AG04449 (cell line): Measurements from ENCODE around the gene LGI2.
A peak's percentile ranks its signal among the peaks of the same experiment; 100 is the strongest.

Experiments
- CTCF ChIA-PET: fragments of 350-600 bp; formaldehyde crosslinking; extraction: SDS; loops from one replicate; lab custom pipeline; 2021; ENCODE audit warnings: antibody characterized with exemption; lab: Yijun Ruan, JAX
- POLR2A ChIA-PET: fragments of 400-600, 350-600 bp; formaldehyde crosslinking; extraction: SDS; loops from one replicate; lab custom pipeline; 2020; ENCODE audit warnings: antibody characterized with exemption, inconsistent platforms; lab: Yijun Ruan, JAX
- DNase-seq: peaks from one replicate; pipeline ENCODE4 v3.0.0-alpha.2; 2010; ENCODE audit warnings: low read depth, low spot score
- H3K4me3 ChIP-seq: 2 replicates; pipeline ENCODE4 v1.5.1; 2011; ENCODE audit warnings: low read depth, mild to moderate bottlenecking, control low read depth, low read length
- TF ChIP-seq, protein P1 (sequence below): IDR thresholded peaks from one replicate; pipeline ENCODE4 v1.5.1; 2011; ENCODE audit warnings: mild to moderate bottlenecking, moderate library complexity, low read length, control low read depth, inconsistent platforms; ENCODE audit not compliant: insufficient read depth; ENCODE audit errors: missing control alignments

LGI2 gene, protein sequence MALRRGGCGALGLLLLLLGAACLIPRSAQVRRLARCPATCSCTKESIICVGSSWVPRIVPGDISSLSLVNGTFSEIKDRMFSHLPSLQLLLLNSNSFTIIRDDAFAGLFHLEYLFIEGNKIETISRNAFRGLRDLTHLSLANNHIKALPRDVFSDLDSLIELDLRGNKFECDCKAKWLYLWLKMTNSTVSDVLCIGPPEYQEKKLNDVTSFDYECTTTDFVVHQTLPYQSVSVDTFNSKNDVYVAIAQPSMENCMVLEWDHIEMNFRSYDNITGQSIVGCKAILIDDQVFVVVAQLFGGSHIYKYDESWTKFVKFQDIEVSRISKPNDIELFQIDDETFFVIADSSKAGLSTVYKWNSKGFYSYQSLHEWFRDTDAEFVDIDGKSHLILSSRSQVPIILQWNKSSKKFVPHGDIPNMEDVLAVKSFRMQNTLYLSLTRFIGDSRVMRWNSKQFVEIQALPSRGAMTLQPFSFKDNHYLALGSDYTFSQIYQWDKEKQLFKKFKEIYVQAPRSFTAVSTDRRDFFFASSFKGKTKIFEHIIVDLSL

DNA sequence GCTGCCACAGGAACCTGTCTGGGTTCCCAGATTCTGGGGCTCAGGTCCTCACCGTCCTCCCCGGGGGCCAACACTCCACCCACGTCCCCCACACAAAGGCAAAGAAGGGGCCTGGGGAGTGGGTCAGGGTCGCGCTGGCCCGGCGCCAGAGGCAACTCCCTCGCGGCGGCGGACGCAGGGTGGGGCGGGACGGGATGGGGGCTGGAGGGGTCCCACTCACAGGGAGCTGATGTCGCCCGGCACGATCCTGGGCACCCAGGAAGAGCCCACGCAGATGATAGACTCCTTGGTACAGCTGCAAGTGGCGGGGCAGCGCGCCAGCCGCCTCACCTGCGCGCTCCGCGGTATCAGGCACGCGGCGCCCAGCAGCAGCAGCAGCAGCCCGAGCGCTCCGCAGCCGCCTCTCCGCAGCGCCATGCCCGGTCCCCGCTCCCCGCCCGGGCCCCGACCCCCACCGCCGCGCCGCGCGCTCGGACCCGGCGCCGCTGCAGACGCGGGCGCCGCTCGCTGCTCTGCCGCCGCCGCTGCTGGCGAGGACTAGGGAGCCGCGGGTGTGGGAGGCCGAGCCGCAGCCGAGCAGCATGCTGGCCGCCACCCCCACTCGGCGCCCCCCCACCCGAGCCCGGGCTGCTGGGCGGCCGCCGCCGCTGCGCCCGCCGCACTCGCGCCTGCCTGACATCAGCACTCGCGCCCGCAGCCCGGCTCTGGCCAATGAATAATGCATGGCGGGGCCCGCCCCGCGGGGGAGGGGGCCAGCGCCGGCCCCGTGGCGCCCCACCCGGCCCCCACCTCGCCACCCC, at the start of gene LGI2:
Gene LGI2 (minus strand): TSS at position 670 of the 800 bp plus-strand sequence. CDS start 253 bp downstream, at position 417.
- H3K4me3 ChIP-seq: peak within 1 kb of the TSS; percentile 42
- TF ChIP-seq, protein P1, sequence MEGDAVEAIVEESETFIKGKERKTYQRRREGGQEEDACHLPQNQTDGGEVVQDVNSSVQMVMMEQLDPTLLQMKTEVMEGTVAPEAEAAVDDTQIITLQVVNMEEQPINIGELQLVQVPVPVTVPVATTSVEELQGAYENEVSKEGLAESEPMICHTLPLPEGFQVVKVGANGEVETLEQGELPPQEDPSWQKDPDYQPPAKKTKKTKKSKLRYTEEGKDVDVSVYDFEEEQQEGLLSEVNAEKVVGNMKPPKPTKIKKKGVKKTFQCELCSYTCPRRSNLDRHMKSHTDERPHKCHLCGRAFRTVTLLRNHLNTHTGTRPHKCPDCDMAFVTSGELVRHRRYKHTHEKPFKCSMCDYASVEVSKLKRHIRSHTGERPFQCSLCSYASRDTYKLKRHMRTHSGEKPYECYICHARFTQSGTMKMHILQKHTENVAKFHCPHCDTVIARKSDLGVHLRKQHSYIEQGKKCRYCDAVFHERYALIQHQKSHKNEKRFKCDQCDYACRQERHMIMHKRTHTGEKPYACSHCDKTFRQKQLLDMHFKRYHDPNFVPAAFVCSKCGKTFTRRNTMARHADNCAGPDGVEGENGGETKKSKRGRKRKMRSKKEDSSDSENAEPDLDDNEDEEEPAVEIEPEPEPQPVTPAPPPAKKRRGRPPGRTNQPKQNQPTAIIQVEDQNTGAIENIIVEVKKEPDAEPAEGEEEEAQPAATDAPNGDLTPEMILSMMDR: no peak
- ChIA-PET POLR2A (no interaction called here), CTCF (no interaction called here)
- DNase-seq: no peak

DNA sequence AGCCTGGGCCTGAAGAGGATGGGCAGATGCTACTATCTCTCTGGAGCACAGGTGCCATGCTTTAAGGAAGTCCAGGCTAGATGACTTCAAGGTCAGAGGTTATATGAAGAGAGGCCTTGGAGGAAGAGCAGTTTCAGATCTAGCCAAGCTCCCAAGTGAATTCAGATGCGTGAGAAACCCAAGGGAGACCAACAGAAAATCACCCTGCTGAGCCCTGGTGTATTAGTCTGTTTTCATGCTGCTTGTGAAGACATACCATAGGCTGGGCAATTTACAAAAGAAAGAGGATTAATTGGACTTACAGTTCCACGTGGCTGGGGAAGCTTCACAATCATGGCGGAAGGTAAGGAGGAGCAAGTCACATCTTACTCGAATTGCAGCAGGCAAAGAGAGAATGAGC, 47.8 kb upstream of the LGI2 start:
- POLR2A ChIA-PET: no interaction called here
- no peak for DNase-seq
- CTCF ChIA-PET: no interaction called here

DNA sequence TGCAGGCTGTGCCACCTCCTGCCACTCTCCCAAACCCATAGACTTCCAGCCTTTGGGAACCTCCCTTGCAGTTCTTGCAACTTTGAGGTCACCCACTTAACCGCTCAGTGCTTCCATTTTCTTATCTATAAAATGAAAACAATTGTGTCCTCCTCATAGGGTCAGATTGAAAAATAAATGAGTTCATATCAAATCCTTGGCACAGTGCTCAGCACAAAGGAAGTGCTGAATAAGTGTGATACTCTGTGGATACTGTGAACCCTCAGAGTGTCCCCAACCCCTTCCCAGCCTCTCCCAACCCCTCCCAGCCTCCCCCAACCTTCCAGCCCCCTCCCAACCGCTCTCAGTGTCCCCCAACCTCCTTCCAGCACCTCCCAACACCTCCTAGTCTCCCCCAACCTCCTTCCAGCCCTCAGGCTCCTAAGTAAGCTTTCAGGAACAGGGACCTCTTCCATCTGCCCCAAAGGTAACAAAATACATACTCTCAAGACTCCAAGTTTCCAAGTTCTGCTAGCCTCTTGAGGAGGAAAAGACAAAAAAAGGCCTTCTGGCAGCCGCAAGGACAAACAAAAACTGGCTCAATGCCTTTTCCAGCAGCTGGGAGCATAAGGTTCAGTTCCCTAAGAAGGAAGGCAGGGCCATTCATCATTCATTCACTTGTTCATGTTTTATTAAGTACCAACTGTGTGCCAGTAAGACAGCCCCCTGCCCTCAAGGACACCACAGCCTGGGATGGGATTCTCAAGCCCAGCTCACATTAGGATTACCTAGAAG, 46.1 kb upstream of the LGI2 start:
- DNase-seq: no peak
- ChIA-PET CTCF (interaction anchor here (1.4 kb wide), 1 partner anchor 12 kb away, joined by 3 read pairs; no protein-coding TSS in a partner anchor), POLR2A (no interaction called here)
- TF ChIP-seq, protein P1: no peak
- no peak overlapping the region for H3K4me3 ChIP-seq

More for the DNA sequence above, 47.8 kb upstream of the LGI2 start:
- TF ChIP-seq, protein P1: no peak
- H3K4me3 ChIP-seq: no peak overlapping the region

DNA sequence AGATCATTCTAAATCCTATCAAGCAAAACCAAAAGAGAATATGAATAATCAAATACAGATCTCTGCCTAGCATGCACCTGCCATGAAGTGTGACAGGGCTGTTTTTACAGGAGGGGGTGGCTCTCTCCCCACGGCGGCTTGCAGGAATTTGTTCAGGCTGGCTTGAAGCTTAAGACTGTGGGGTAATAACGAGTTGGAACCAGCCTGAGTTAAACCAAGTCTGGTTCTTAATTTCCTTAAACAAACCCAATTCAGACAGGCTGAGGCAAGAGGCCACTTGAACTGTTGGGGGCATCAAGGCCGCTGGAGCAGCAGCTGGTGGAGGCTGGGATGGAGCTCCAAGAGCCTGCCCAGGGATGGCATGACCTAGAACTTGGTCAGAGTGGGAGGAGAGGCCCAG, 45.1 kb upstream of the LGI2 start:
- ChIA-PET POLR2A (no interaction called here), CTCF (interaction anchor here (1.4 kb wide), 1 partner anchor 13 kb away, joined by 3 read pairs; no protein-coding TSS in a partner anchor)
- no peak overlapping the region for H3K4me3 ChIP-seq
- no peak for DNase-seq
- TF ChIP-seq, protein P1: no peak

- H3K4me3 ChIP-seq: no peak overlapping the region
- ChIA-PET CTCF (no interaction called here), POLR2A (no interaction called here)
- no peak for DNase-seq
- TF ChIP-seq, protein P1: no peak
Observed at GRCh38 chr4:25075129-25075528, 44.4 kb upstream of the LGI2 start.
